H4 (cell line): ENCODE measurements around the gene HAPLN2. TPM values are rescaled to one million over a fixed set of nuclear protein-coding genes. Genes with fewer than 3 reads are reported as not detected.

Experiments used
- DNase-seq: peaks from one replicate; pipeline ENCODE4 v3.0.0-alpha.2; 2015; ENCODE audit warnings: low spot score
- total RNA-seq: library from RNA; depleted of rRNA; stranded (reverse); fragments of >200 nt; shearing (Covaris generic); gene quantifications from 2 replicates; pipeline ENCODE4 v1.2.3, GENCODE V29; 2014

HAPLN2 gene
- total RNA-seq, 1 experiment from 2014 or later = not detected

DNA sequence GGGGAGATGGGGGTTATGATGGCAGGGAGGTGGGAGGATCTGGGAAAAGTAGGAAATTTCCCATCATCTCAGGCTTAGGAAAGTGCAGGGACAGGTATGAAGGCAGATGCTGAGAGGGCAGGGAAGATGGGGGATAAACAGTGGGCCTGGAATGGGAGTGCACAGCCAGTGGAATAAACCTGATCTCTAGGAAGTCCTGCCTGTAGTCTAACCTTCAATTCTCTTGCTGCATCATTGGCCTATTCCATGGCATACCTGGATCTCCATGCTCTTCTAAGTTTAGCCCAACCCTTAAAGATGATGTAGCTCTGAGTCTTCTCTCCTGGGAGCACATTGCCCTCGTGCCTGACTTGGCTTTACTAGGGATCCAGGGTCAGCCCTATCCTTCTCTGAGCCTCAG, 25.4 kb downstream of the HAPLN2 start:
- no peak for DNase-seq

DNA sequence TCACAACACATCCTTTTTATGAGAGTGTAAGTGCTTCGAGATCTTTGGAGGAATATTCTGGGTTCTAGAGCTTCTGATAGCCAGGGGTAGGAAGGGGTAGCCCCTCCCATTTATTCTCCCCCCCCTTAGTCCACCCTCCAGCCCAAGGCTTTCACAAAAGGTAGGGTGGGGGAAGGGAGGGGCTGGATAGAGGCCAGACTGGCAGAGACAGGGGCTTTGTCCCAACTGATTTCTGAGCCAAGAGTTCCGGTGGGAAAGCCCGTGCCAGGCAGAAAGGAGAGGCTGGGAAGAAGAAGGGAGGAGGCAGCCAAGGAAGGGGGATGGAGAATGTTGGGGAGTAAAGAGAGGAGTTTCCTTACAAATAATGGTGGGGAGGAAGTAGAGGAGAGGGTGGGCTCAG, 25.8 kb downstream of the HAPLN2 start:
- no peak for DNase-seq

DNA sequence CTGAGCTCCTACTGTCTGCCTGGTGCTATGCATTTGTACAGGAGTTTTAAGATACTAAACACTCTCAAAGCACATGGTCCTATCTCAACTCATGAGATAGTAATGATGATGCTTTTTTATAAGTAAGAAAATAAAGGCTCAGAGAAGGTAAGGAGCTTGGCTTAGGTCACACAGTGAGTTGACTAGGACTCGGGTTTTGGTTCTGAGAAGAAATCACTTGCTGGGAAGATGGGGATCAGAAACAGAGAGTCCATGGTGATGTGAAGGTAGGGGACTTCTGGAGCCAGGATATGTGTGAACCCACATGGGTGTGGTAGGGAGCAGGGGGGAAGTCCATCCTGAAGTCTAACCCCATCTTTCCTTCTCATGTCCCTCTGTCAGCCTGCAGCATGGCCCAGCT, 26.5 kb downstream of the HAPLN2 start:
- DNase-seq = no peak

DNA sequence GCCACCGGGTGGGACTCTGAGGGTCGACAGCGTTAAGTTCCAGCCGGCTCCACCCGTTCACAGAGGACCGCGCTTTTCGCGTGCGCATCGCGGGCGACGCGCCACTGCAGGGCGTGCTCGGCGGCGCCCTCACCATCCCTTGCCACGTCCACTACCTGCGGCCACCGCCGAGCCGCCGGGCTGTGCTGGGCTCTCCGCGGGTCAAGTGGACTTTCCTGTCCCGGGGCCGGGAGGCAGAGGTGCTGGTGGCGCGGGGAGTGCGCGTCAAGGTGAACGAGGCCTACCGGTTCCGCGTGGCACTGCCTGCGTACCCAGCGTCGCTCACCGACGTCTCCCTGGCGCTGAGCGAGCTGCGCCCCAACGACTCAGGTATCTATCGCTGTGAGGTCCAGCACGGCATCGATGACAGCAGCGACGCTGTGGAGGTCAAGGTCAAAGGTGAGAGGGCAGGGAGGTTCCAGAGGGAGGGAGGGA, 27.6 kb downstream of the HAPLN2 start:
- DNase-seq = no peak

DNA sequence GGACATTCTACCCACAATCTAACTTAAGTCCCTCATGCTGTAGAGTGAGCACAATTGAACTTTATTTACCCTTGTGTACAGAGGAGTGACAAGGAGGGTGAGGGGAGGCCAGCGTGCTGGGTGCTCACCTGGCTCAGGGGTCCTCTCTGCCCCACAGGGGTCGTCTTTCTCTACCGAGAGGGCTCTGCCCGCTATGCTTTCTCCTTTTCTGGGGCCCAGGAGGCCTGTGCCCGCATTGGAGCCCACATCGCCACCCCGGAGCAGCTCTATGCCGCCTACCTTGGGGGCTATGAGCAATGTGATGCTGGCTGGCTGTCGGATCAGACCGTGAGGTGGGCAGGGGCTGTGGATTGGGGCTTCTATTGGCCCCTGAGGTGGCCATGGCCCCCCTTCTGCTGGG, 28.1 kb downstream of the HAPLN2 start:
- no peak for DNase-seq

DNA sequence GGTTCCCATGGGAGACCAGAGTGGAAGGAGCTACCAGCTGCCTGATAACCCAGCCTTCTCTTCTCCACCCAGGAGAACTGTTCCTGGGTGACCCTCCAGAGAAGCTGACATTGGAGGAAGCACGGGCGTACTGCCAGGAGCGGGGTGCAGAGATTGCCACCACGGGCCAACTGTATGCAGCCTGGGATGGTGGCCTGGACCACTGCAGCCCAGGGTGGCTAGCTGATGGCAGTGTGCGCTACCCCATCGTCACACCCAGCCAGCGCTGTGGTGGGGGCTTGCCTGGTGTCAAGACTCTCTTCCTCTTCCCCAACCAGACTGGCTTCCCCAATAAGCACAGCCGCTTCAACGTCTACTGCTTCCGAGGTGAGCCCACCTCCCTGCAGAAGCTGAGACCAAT, 29.3 kb downstream of the HAPLN2 start:
- no peak for DNase-seq

DNA sequence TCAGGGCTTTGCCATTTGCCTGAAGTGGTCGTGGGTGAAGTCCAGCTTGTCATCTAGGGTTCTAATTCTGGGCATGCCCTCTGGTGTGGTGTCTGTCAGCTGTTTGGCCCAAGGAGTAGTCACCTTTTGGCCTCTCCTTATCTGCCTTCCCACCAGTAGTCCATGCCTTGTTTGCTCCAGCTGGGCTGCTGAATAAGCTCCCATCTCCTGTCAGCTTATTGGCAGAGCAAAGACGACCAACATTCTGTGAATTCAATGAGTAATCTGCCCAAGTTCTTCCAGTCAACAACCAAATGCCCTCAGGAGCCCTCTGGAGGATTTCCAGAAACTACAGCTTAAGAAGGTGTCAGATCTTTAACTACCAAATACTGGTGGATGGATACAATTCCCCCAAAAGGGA, 29.7 kb downstream of the HAPLN2 start:
- no peak for DNase-seq

DNA sequence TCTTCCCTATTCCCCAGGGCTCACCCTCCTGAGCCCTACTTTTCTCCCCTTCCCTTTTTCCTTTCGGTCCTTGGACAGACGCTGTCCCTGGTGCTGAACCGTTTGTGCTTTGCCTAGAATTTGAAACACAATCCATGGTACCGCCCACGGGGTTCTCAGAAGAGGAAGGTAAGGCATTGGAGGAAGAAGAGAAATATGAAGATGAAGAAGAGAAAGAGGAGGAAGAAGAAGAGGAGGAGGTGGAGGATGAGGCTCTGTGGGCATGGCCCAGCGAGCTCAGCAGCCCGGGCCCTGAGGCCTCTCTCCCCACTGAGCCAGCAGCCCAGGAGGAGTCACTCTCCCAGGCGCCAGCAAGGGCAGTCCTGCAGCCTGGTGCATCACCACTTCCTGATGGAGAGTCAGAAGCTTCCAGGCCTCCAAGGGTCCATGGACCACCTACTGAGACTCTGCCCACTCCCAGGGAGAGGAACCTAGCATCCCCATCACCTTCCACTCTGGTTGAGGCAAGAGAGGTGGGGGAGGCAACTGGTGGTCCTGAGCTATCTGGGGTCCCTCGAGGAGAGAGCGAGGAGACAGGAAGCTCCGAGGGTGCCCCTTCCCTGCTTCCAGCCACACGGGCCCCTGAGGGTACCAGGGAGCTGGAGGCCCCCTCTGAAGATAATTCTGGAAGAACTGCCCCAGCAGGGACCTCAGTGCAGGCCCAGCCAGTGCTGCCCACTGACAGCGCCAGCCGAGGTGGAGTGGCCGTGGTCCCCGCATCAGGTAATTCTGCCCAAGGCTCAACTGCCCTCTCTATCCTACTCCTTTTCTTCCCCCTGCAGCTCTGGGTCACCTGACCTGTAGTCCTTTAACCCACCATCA, 33.1 kb downstream of the HAPLN2 start:
- DNase-seq = no peak

DNA sequence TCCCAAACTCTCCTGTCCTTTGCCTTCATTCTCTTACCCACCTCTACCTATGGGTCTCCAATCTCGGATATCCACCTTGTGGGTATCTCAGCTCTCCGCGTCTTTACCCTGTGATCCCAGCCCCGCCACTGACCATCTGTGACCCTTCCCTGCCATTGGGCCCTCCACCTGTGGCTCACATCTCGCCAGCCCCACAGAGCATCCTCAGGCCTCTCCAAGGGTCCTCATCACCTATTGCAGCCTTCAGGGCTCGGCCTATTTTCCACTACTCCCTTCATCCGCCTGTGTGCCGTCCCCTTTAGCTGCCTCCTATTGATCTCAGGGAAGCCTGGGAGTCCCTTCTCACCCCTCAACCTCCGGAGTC, 33.8 kb downstream of the HAPLN2 start:
- no peak for DNase-seq

DNA sequence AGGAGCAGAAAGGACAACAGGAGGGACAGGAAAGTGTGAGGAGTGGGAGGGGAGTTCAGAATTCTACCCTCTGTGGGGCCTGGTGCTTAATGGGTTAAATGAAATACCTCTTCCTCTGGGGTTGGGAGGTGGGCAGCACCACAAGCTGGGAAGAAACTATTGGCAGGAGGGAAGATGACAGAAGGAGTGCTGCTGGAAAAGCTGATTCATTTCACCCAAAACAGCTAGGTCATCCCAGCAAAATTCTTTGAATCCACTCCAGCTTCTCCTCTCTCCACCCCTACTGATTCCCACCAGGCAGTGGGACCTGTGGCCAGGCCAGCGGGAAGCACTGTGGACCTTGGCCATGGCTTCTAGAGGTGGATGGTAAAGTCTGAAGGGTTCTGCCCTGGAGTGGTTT, 35.5 kb downstream of the HAPLN2 start:
- DNase-seq = no peak

DNA sequence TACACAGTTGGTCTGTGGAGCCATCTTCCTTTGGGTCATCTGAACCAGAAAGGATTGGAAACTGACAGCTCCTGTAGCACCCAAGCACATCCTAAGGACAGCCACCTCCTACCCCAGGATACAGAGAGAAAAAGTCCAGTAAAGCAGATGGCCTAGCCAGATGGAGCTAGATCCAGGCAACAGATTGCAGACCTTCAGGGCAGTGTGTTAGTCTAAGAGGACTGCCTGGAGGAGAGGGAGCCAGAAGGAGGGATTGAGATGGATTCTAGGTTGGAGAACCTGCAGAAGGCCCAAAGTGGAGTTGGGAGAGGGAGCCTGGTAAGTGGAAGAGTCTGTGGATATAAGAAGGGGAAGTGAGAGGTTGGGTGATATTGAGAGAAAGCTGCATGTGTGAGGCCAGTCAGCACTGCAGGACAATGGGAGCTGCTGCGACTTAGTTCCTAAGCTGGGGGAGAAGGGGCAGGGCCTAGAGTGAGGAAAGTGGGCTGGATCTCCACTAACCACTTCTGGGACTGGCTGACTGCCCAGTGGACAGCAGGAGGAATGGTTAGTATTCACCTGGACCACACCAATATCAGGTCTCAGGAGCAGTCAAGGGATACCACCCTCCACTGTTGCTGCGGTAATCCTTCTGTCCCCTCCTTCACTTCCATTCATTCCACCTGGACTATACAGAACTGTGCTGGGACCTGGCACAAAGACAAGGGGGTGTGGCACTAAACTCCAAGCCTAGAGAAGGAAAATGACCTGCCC, 36.1 kb downstream of the HAPLN2 start:
- DNase-seq = no peak

DNA sequence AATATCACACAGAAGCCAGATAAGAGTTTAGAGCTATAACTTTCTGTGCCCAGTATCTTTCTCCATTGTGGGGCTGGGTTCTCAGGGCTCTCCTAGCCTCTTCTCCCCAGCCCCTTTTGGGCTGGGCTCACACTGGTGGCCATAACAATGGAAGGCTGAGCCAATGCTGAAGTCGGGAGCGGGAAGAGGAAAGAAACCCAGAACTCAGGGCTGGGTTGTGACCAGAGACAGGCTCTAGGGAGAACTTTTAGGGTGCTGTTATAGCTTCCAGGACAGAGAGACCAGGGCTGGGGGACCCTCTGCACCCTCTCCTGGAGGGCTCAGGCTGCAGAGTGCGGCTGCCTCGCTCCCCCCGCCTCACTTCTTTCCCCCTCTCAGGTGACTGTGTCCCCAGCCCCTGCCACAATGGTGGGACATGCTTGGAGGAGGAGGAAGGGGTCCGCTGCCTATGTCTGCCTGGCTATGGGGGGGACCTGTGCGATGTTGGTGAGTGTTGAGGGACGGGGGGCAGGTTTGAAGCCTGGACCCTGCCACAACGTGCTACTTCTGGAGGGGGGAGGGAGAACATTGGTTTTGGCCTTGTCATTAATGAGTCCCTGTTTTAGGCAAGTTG, 36.8 kb downstream of the HAPLN2 start:
- DNase-seq = no peak

DNA sequence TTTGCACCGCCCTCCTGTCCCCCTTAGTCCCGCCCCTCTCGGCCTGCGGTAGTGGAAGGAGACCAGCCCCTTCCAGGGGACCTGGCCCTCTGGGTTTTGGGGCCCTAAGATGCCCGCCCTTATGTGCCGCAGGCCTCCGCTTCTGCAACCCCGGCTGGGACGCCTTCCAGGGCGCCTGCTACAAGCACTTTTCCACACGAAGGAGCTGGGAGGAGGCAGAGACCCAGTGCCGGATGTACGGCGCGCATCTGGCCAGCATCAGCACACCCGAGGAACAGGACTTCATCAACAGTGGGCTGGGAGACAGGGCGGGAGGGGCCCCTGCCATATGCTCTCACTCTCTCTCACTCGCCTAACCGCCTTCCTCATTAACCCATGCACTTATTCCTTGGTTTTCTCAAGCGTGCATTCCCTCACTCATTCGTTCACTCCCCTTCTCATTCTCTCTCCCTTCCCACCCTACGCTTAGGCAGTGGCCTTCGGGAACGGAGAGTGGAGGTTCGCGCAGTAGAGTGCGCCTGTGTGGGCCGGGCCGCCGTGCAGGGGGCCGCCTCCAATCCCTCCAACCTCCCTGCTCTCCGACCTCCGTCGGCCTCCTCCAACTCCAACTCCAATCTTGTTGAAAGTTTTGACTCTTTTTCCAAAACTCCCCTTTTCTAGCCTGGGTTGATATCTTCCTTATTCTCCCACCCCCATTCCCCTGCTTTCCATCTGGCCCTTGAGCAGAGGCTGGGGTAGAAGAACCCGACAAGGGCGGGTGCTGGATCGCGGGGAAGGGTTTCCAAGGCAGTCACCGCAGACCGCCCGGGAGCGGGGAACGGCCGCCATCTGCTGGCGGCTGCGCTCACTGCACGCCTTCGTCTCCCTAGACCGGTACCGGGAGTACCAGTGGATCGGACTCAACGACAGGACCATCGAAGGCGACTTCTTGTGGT, 37.9 kb downstream of the HAPLN2 start:
- DNase-seq = peak; percentile 38

DNA sequence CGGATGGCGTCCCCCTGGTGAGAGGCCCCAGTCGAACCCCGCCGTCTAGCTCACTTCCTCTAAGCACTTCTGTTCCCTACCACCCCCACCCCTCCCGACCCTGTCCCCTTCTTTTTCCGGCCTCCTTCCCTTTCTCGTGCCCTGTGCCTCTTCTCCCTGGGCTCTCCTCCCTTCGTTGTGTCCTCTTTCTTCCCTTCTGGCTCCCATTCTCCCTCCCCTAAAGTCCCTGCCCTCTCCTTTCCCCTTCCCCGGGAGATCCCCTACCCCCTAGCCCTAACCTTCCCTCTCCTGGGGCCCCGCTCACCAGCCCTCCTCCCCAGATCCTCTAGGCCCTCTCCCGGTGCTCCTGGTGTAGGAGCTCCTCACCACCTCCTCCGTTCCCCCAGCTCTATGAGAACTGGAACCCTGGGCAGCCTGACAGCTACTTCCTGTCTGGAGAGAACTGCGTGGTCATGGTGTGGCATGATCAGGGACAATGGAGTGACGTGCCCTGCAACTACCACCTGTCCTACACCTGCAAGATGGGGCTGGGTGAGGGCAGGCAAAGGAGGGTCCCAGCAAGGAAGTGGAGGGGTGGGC, 38.6 kb downstream of the HAPLN2 start:
- no peak for DNase-seq

DNA sequence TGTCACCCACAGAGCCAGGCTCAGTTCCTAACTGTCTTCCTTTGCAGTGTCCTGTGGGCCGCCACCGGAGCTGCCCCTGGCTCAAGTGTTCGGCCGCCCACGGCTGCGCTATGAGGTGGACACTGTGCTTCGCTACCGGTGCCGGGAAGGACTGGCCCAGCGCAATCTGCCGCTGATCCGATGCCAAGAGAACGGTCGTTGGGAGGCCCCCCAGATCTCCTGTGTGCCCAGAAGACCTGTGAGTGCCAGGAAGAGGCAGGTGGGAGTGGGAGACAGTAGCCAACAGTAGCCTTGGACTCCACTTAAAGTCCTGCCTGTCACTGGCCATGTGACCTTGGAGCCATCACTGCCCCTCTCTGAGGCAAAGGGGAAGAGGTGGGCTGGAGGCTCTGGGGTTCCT, 39.3 kb downstream of the HAPLN2 start:
- DNase-seq = no peak

DNA sequence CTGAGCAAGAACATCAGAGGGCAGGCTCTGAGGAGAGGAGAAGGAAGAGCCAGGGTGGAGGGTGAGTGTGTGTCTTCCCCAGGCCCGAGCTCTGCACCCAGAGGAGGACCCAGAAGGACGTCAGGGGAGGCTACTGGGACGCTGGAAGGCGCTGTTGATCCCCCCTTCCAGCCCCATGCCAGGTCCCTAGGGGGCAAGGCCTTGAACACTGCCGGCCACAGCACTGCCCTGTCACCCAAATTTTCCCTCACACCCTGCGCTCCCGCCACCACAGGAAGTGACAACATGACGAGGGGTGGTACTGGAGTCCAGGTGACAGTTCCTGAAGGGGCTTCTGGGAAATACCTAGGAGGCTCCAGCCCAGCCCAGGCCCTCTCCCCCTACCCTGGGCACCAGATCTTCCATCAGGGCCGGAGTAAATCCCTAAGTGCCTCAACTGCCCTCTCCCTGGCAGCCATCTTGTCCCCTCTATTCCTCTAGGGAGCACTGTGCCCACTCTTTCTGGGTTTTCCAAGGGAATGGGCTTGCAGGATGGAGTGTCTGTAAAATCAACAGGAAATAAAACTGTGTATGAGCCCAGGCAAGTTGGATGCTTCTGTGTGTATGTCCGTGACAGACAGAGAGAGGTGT, 39.8 kb downstream of the HAPLN2 start:
- DNase-seq = no peak

DNA sequence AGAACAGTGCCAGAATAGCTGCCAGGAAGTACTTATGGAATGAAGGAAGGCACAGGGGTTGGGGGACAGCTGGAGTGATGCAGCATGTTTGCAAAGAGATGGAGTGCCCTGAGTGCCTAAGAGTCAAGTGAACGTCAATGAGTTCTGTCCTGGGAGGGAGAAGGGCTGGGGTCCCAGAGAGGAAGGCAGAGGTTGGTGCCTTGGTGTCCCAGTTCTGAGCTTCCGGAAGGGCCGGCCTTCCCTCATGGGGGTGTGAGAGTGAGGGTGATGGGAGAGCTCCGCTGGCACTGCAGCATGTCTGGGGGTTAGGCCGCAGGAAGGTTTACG, 40.4 kb downstream of the HAPLN2 start:
- DNase-seq = no peak

DNA sequence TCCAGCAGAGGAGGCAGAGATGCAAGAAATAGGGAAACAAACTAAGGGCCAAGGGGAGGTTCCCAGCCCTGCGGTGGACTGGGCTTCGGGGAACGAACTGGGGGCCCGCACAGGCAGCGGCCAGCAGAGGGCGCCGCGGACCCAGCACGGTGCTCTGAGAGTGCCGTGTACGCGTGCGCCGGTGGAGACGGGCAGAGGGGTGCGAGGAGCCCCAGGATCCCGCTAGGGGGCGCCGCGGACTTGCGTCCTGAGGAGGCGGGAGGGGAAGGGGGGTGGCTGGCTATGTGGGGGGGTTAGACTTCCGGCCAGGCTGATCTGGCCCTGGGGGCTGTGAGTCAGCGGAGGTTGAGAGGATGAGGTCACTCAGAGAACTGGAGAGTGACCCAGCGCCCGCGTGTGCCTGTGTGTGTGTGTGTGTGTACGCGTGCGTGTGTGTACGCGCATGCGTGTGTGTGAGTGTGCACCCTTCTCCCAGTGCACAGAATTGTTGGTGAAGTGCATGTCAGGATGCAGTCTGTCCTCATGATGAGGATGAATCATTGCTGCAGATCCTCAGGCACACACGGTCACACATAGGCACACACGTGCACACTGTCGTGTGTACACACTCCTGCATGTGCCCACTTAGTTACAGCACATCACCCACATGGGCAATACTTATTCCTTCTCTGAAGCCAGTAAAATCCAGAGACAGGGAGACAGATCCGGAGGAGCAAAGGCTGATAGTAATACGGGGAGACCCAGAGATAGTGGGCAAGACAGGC, 41.0 kb downstream of the HAPLN2 start:
- peak; percentile 94 for DNase-seq

DNA sequence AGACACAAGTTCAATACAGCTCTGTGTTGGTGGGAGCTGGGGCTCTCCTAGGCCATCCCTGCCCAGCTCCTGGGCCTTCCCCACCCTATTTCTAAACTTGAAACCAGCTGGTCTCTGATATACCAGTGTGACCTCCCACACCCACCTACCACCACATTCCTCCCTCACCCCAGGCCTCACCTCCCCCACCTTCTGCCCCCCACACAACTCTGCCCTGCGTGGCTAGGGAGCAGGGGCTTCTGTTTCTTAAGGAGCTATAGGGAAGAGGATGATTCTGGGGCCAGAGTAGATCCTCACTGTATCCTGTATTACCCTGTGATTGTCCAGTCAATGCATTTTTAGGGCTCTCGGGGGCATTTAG, 41.5 kb downstream of the HAPLN2 start:
- DNase-seq = no peak
